ENCODE results near the gene TOMM70. TPM values are rescaled to one million over a fixed set of nuclear protein-coding genes. Genes with fewer than 3 reads are reported as not detected.

Gene TOMM70
- total and polyA plus RNA-seq, 2 of the 13 experiments (the other 11 are each of a cell fraction or from before 2014, with no cell fraction given): 27.0 to 77.2 TPM

DNA sequence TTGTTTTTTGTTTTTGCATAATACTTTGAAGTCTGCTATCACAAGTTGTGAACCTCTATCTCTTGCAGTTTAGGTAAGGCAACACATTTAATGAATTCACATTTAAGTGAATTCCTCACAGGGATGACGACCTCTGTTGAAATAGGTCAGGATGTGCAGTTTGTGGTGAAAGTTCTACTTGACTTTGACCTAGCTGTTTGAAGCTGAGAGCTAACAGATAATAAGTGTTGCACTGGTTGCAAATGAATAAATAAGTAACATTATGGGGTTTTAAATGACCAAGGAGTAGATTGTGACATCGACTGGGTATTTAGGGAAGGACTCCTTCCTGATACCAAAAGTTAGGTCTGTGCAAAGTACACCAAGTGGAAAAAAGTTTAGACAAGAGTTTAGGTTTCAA lies 42.5 kb downstream of the TOMM70 start (continued):
- peak; percentile 54; the same call in 1 of the 2 replicates for TF ChIP-seq RXRB (CRISPR knock-in tag; IDR thresholded peaks at IDR 0.05; ENCODE audit: borderline replicate concordance)
- TF ChIP-seq, protein P1, sequence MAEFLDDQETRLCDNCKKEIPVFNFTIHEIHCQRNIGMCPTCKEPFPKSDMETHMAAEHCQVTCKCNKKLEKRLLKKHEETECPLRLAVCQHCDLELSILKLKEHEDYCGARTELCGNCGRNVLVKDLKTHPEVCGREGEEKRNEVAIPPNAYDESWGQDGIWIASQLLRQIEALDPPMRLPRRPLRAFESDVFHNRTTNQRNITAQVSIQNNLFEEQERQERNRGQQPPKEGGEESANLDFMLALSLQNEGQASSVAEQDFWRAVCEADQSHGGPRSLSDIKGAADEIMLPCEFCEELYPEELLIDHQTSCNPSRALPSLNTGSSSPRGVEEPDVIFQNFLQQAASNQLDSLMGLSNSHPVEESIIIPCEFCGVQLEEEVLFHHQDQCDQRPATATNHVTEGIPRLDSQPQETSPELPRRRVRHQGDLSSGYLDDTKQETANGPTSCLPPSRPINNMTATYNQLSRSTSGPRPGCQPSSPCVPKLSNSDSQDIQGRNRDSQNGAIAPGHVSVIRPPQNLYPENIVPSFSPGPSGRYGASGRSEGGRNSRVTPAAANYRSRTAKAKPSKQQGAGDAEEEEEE (CRISPR knock-in tag; IDR thresholded peaks at IDR 0.05; ENCODE audit: borderline replicate concordance): no peak
- TF ChIP-seq, protein P2, sequence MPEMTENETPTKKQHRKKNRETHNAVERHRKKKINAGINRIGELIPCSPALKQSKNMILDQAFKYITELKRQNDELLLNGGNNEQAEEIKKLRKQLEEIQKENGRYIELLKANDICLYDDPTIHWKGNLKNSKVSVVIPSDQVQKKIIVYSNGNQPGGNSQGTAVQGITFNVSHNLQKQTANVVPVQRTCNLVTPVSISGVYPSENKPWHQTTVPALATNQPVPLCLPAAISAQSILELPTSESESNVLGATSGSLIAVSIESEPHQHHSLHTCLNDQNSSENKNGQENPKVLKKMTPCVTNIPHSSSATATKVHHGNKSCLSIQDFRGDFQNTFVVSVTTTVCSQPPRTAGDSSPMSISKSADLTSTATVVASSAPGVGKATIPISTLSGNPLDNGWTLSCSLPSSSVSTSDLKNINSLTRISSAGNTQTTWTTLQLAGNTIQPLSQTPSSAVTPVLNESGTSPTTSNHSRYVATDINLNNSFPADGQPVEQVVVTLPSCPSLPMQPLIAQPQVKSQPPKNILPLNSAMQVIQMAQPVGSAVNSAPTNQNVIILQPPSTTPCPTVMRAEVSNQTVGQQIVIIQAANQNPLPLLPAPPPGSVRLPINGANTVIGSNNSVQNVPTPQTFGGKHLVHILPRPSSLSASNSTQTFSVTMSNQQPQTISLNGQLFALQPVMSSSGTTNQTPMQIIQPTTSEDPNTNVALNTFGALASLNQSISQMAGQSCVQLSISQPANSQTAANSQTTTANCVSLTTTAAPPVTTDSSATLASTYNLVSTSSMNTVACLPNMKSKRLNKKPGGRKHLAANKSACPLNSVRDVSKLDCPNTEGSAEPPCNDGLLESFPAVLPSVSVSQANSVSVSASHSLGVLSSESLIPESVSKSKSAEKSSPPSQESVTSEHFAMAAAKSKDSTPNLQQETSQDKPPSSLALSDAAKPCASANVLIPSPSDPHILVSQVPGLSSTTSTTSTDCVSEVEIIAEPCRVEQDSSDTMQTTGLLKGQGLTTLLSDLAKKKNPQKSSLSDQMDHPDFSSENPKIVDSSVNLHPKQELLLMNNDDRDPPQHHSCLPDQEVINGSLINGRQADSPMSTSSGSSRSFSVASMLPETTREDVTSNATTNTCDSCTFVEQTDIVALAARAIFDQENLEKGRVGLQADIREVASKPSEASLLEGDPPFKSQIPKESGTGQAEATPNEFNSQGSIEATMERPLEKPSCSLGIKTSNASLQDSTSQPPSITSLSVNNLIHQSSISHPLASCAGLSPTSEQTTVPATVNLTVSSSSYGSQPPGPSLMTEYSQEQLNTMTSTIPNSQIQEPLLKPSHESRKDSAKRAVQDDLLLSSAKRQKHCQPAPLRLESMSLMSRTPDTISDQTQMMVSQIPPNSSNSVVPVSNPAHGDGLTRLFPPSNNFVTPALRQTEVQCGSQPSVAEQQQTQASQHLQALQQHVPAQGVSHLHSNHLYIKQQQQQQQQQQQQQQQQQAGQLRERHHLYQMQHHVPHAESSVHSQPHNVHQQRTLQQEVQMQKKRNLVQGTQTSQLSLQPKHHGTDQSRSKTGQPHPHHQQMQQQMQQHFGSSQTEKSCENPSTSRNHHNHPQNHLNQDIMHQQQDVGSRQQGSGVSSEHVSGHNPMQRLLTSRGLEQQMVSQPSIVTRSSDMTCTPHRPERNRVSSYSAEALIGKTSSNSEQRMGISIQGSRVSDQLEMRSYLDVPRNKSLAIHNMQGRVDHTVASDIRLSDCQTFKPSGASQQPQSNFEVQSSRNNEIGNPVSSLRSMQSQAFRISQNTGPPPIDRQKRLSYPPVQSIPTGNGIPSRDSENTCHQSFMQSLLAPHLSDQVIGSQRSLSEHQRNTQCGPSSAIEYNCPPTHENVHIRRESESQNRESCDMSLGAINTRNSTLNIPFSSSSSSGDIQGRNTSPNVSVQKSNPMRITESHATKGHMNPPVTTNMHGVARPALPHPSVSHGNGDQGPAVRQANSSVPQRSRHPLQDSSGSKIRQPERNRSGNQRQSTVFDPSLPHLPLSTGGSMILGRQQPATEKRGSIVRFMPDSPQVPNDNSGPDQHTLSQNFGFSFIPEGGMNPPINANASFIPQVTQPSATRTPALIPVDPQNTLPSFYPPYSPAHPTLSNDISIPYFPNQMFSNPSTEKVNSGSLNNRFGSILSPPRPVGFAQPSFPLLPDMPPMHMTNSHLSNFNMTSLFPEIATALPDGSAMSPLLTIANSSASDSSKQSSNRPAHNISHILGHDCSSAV (CRISPR knock-in tag; IDR thresholded peaks at IDR 0.05; ENCODE audit: borderline replicate concordance): no peak
- no peak for TF ChIP-seq ZNF83 (CRISPR knock-in tag; IDR thresholded peaks at IDR 0.05; ENCODE audit: borderline replicate concordance)
- TF ChIP-seq THAP11 (CRISPR knock-in tag; IDR thresholded peaks at IDR 0.05): no peak
- TF ChIP-seq SMYD3 (CRISPR knock-in tag; IDR thresholded peaks at IDR 0.05): no peak
- TF ChIP-seq, protein P3, sequence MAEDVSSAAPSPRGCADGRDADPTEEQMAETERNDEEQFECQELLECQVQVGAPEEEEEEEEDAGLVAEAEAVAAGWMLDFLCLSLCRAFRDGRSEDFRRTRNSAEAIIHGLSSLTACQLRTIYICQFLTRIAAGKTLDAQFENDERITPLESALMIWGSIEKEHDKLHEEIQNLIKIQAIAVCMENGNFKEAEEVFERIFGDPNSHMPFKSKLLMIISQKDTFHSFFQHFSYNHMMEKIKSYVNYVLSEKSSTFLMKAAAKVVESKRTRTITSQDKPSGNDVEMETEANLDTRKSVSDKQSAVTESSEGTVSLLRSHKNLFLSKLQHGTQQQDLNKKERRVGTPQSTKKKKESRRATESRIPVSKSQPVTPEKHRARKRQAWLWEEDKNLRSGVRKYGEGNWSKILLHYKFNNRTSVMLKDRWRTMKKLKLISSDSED (CRISPR knock-in tag; IDR thresholded peaks at IDR 0.05): no peak
- TF ChIP-seq, protein P4, sequence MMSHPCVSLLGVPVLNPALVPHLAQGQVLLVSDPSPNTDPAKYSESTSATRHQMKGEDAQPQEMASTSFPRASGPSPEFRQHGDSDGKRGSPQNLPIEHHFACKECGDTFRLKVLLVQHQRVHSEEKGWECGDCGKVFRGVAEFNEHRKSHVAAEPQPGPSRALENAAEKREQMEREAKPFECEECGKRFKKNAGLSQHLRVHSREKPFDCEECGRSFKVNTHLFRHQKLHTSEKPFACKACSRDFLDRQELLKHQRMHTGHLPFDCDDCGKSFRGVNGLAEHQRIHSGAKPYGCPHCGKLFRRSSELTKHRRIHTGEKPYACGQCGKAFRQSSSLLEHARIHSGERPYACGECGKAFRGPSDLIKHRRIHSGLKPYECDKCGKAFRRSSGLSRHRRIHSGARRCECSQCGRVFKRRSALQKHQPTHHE (CRISPR knock-in tag; IDR thresholded peaks at IDR 0.05; ENCODE audit: borderline replicate concordance): no peak
- TF ChIP-seq, protein P5, sequence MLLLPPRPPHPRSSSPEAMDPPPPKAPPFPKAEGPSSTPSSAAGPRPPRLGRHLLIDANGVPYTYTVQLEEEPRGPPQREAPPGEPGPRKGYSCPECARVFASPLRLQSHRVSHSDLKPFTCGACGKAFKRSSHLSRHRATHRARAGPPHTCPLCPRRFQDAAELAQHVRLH (CRISPR knock-in tag; IDR thresholded peaks at IDR 0.05; ENCODE audit: borderline replicate concordance, low read depth): no peak
- TF ChIP-seq, protein P6, sequence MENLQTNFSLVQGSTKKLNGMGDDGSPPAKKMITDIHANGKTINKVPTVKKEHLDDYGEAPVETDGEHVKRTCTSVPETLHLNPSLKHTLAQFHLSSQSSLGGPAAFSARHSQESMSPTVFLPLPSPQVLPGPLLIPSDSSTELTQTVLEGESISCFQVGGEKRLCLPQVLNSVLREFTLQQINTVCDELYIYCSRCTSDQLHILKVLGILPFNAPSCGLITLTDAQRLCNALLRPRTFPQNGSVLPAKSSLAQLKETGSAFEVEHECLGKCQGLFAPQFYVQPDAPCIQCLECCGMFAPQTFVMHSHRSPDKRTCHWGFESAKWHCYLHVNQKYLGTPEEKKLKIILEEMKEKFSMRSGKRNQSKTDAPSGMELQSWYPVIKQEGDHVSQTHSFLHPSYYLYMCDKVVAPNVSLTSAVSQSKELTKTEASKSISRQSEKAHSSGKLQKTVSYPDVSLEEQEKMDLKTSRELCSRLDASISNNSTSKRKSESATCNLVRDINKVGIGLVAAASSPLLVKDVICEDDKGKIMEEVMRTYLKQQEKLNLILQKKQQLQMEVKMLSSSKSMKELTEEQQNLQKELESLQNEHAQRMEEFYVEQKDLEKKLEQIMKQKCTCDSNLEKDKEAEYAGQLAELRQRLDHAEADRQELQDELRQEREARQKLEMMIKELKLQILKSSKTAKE (CRISPR knock-in tag; IDR thresholded peaks at IDR 0.05; ENCODE audit: borderline replicate concordance): no peak
- TF ChIP-seq ZNF160 (CRISPR knock-in tag; IDR thresholded peaks at IDR 0.05): no peak
- 0 out of 2 replicates have a peak, but pooled peaks have one; percentile 24 for TF ChIP-seq RFXANK (CRISPR knock-in tag; IDR thresholded peaks at IDR 0.05)
